Upper lobe of left lung (tissue), 4 donors: ENCODE results near the gene FAP.

Experiments used
- EP300 ChIP-seq, 4 donors: sonication (generic); formaldehyde crosslinking; IDR thresholded peaks; one replicate each; pipeline ENCODE4 v1.5.1; 2017; ENCODE audit warnings: antibody characterized with exemption in 4 of 4, control low read depth in 2 of 4
- POLR2A ChIP-seq, 4 donors: fragments of 450-650 bp; IDR thresholded peaks; one replicate each; pipeline ENCODE4 v1.5.1; 2016 to 2017; ENCODE audit warnings: antibody characterized with exemption in 4 of 4, mild to moderate bottlenecking in 2 of 4
- POLR2AphosphoS5 ChIP-seq, 2 donors: sonication (generic); formaldehyde crosslinking; IDR thresholded peaks; one replicate each; pipeline ENCODE4 v1.5.1; 2017; ENCODE audit warnings: antibody characterized with exemption in 2 of 2
- TF ChIP-seq, protein P1 (sequence below), 6 experiments: fragments of 450-650 bp in 4 of 6; fragments of 200-600 bp in 2 of 6; sonication (generic) in 2 of 6; IDR thresholded peaks; one replicate each; pipeline ENCODE4 v1.5.1; 2016 to 2019; ENCODE audit warnings: antibody characterized with exemption in 6 of 6

DNA sequence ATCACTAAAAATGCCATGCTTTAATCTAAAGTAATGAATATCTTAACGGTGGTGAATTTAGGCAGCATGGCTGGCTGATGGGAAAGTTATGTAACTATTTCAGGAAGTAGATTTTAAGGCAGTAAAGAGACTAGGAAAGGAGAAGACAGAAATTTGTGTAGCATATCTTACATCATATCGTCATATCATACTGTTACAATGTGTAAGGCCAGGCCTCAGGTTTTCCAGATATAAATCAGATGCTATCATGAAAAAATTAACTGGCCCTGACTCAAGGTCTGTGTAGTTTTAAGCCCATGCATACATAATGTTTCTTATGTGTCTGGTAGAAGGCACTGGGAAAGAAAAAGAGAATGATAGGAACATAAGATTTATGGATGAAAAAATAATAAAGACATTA is 8.9 kb upstream of the FAP start:
- no peak for TF ChIP-seq POLR2A (IDR thresholded peaks at IDR 0.05)
- TF ChIP-seq POLR2AphosphoS5 (IDR thresholded peaks at IDR 0.05) = no peak
- TF ChIP-seq, protein P1, sequence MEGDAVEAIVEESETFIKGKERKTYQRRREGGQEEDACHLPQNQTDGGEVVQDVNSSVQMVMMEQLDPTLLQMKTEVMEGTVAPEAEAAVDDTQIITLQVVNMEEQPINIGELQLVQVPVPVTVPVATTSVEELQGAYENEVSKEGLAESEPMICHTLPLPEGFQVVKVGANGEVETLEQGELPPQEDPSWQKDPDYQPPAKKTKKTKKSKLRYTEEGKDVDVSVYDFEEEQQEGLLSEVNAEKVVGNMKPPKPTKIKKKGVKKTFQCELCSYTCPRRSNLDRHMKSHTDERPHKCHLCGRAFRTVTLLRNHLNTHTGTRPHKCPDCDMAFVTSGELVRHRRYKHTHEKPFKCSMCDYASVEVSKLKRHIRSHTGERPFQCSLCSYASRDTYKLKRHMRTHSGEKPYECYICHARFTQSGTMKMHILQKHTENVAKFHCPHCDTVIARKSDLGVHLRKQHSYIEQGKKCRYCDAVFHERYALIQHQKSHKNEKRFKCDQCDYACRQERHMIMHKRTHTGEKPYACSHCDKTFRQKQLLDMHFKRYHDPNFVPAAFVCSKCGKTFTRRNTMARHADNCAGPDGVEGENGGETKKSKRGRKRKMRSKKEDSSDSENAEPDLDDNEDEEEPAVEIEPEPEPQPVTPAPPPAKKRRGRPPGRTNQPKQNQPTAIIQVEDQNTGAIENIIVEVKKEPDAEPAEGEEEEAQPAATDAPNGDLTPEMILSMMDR (IDR thresholded peaks at IDR 0.05) = no peak
- TF ChIP-seq EP300 (IDR thresholded peaks at IDR 0.05) = no peak
